ENCODE data around the gene DHDH.
"Not testable (repeated sequence)": the region's sequence is repeated elsewhere in the genome, so short reads cannot be mapped to it uniquely, and the experiment has no call there.

The DHDH gene

GRCh38 chr19:48907671-48908070 is 25.8 kb upstream of the DHDH start:
- no peak for TF ChIP-seq CTCF (conservative IDR thresholded peaks at IDR 0.05; ENCODE audit: low read length)
- DNase-seq (ENCODE audit: low read depth), result no peak
- no peak overlapping the region for H3K4me3 ChIP-seq (ENCODE audit: low read length)

GRCh38 chr19:48909424-48910077 is 23.9 kb upstream of the DHDH start:
- not testable (repeated sequence) for DNase-seq (ENCODE audit: low read depth); H3K4me3 ChIP-seq (ENCODE audit: low read length)

GRCh38 chr19:48910803-48911202 is 22.7 kb upstream of the DHDH start:
- H3K4me3 ChIP-seq (ENCODE audit: low read length), result no peak overlapping the region
- no peak for DNase-seq (ENCODE audit: low read depth)
- no peak for TF ChIP-seq CTCF (conservative IDR thresholded peaks at IDR 0.05; ENCODE audit: low read length)

GRCh38 chr19:48913114-48913889 is 20.2 kb upstream of the DHDH start:
- DNase-seq (ENCODE audit: low read depth), result no peak
- no peak overlapping the region for H3K4me3 ChIP-seq (ENCODE audit: low read length)
- no peak for TF ChIP-seq CTCF (conservative IDR thresholded peaks at IDR 0.05; ENCODE audit: low read length)

- TF ChIP-seq CTCF (conservative IDR thresholded peaks at IDR 0.05; ENCODE audit: low read length), result no peak
- DNase-seq (ENCODE audit: low read depth), result no peak
- no peak overlapping the region for H3K4me3 ChIP-seq (ENCODE audit: low read length)
Measured at GRCh38 chr19:48914181-48914580, 19.3 kb upstream of the DHDH start.

- DNase-seq (ENCODE audit: low read depth), result no peak
- no peak for TF ChIP-seq CTCF (conservative IDR thresholded peaks at IDR 0.05; ENCODE audit: low read length)
Measured at GRCh38 chr19:48915757-48916156, 17.7 kb upstream of the DHDH start.

GRCh38 chr19:48918071-48918470 is 15.4 kb upstream of the DHDH start:
- H3K4me3 ChIP-seq (ENCODE audit: low read length), result no peak overlapping the region
- no peak for TF ChIP-seq CTCF (conservative IDR thresholded peaks at IDR 0.05; ENCODE audit: low read length)
- no peak for DNase-seq (ENCODE audit: low read depth)

More at GRCh38 chr19:48915757-48916156, 17.7 kb upstream of the DHDH start:
- no peak overlapping the region for H3K4me3 ChIP-seq (ENCODE audit: low read length)
